H9 (cell line): ENCODE measurements around the gene ELMO2. TPM values are rescaled to one million over a fixed set of nuclear protein-coding genes. Genes with fewer than 3 reads are reported as not detected.

Experiments
- DNase-seq: peaks from one replicate; pipeline ENCODE4 v3.0.0-alpha.2; 2017
- H2AFZ ChIP-seq: one replicate; pipeline ENCODE4 v1.6.1; 2013; ENCODE audit warnings: mild to moderate bottlenecking, low read length, control low read depth, moderate library complexity
- H2AK5ac ChIP-seq: 2 replicates; pipeline ENCODE4 v1.6.1; 2013; ENCODE audit warnings: low read length, control low read depth, mixed read lengths; ENCODE audit not compliant: insufficient read length
- H2BK120ac ChIP-seq: one replicate; pipeline ENCODE4 v1.6.1; 2013; ENCODE audit warnings: low read depth, mild to moderate bottlenecking, low read length, control low read depth, inconsistent platforms; ENCODE audit not compliant: poor library complexity, severe bottlenecking
- H2BK12ac ChIP-seq: 2 replicates; pipeline ENCODE4 v1.6.1; 2013; ENCODE audit warnings: low read length, control low read depth, mixed read lengths, low read depth; ENCODE audit not compliant: insufficient read length
- H2BK15ac ChIP-seq: 2 replicates; pipeline ENCODE4 v1.6.1; 2013; ENCODE audit warnings: low read depth, low read length, control low read depth
- H2BK20ac ChIP-seq: one replicate; pipeline ENCODE4 v1.6.1; 2013; ENCODE audit warnings: low read depth, mild to moderate bottlenecking, low read length, control low read depth, inconsistent platforms; ENCODE audit not compliant: poor library complexity, severe bottlenecking
- H2BK5ac ChIP-seq: 2 replicates; pipeline ENCODE4 v1.6.1; 2013; ENCODE audit warnings: low read length, control low read depth, mixed read lengths; ENCODE audit not compliant: insufficient read length
- H3K14ac ChIP-seq: 2 replicates; pipeline ENCODE4 v1.6.1; 2013; ENCODE audit warnings: low read length, control low read depth; ENCODE audit not compliant: insufficient read depth
- H3K18ac ChIP-seq: 2 replicates; pipeline ENCODE4 v1.6.1; 2013; ENCODE audit warnings: low read depth, mild to moderate bottlenecking, mixed read lengths, low read length, control low read depth; ENCODE audit not compliant: insufficient read length
- H3K23ac ChIP-seq: 2 replicates; pipeline ENCODE4 v1.6.1; 2013; ENCODE audit warnings: low read length, control low read depth, mixed read lengths, low read depth; ENCODE audit not compliant: insufficient read length
- H3K23me2 ChIP-seq: 2 replicates; pipeline ENCODE4 v1.6.1; 2013; ENCODE audit warnings: low read depth, mild to moderate bottlenecking, mixed read lengths, low read length, control low read depth; ENCODE audit not compliant: insufficient read length, poor library complexity, severe bottlenecking
- H3K27ac ChIP-seq: 2 replicates; pipeline ENCODE4 v1.5.1; 2013; ENCODE audit warnings: low read length, control low read depth, mixed read lengths, low read depth; ENCODE audit not compliant: insufficient read length
- H3K27me3 ChIP-seq: 2 replicates; pipeline ENCODE4 v1.6.1; 2013; ENCODE audit warnings: low read length, control low read depth, inconsistent platforms; ENCODE audit not compliant: insufficient read depth
- H3K4ac ChIP-seq: 2 replicates; pipeline ENCODE4 v1.6.1; 2013; ENCODE audit warnings: low read depth, mild to moderate bottlenecking, control low read depth, inconsistent platforms, low read length, moderate library complexity
- H3K4me1 ChIP-seq: 2 replicates; pipeline ENCODE4 v1.6.1; 2013; ENCODE audit warnings: low read length, control low read depth, inconsistent platforms; ENCODE audit not compliant: insufficient read depth
- H3K4me2 ChIP-seq: 2 replicates; pipeline ENCODE4 v1.6.1; 2013; ENCODE audit warnings: low read length, control low read depth, mixed read lengths; ENCODE audit not compliant: insufficient read length, insufficient read depth
- H3K56ac ChIP-seq: 2 replicates; pipeline ENCODE4 v1.6.1; 2013; ENCODE audit warnings: low read depth, mild to moderate bottlenecking, mixed read lengths, low read length, control low read depth; ENCODE audit not compliant: insufficient read length
- H3K79me1 ChIP-seq: 2 replicates; pipeline ENCODE4 v1.6.1; 2013; ENCODE audit warnings: low read depth, mild to moderate bottlenecking, moderate library complexity, low read length, control low read depth, inconsistent platforms; ENCODE audit not compliant: insufficient read depth, poor library complexity, severe bottlenecking
- H3K79me2 ChIP-seq: 2 replicates; pipeline ENCODE4 v1.6.1; 2013; ENCODE audit warnings: low read length, control low read depth, inconsistent platforms; ENCODE audit not compliant: insufficient read depth
- H3K9ac ChIP-seq: 2 replicates; pipeline ENCODE4 v1.6.1; 2013; ENCODE audit warnings: low read length, control low read depth, mixed read lengths; ENCODE audit not compliant: insufficient read length; ENCODE audit errors: extremely low read depth
- H3K9me3 ChIP-seq: one replicate; pipeline ENCODE4 v1.6.1; 2013; ENCODE audit warnings: low read depth, low read length, inconsistent platforms; ENCODE audit not compliant: control insufficient read depth
- H3T11ph ChIP-seq: one replicate; pipeline ENCODE4 v1.6.1; 2013; ENCODE audit warnings: mild to moderate bottlenecking, low read length, control low read depth, inconsistent platforms
- H4K20me1 ChIP-seq: one replicate; pipeline ENCODE4 v1.6.1; 2013; ENCODE audit not compliant: control insufficient read depth, insufficient read length, insufficient read depth
- H4K5ac ChIP-seq: 2 replicates; pipeline ENCODE4 v1.6.1; 2013; ENCODE audit warnings: low read depth, mild to moderate bottlenecking, mixed read lengths, low read length, control low read depth; ENCODE audit not compliant: insufficient read length
- H4K8ac ChIP-seq: replicated peaks from 2 replicates; pipeline ENCODE4 v1.6.1; 2013; ENCODE audit warnings: low read length, control low read depth, mixed read lengths, low read depth; ENCODE audit not compliant: insufficient read length
- H4K91ac ChIP-seq: 2 replicates; pipeline ENCODE4 v1.6.1; 2013; ENCODE audit warnings: low read depth, mild to moderate bottlenecking, moderate library complexity, mixed read lengths, low read length, control low read depth; ENCODE audit not compliant: insufficient read length
- H3K27ac Mint-ChIP-seq, 3 experiments: 2 replicates in 2 of 3; 3 replicates in 1 of 3; pipeline ENCODE4 v1.8.0; 2020 to 2021; ENCODE audit warnings: mixed read lengths in 3 of 3, mild to moderate bottlenecking in 1 of 3, moderate library complexity in 1 of 3
- H3K27me3 Mint-ChIP-seq: 2 replicates; pipeline ENCODE4 v1.8.0; 2021; ENCODE audit warnings: low read depth, mild to moderate bottlenecking, moderate library complexity, mixed read lengths
- H3K36me3 Mint-ChIP-seq, 3 experiments: 2 replicates in 2 of 3; 3 replicates in 1 of 3; pipeline ENCODE4 v1.8.0; 2020 to 2021; ENCODE audit warnings: low read depth in 3 of 3, mixed read lengths in 3 of 3; ENCODE audit not compliant: insufficient read depth in 1 of 3
- H3K4me1 Mint-ChIP-seq, 2 experiments: 2 replicates each; pipeline ENCODE4 v1.8.0; 2020; ENCODE audit warnings: mixed read lengths in 2 of 2
- H3K4me3 Mint-ChIP-seq, 2 experiments: 2 replicates in 1 of 2; 3 replicates in 1 of 2; pipeline ENCODE4 v1.8.0; 2020 to 2021; ENCODE audit warnings: mild to moderate bottlenecking in 2 of 2, mixed read lengths in 2 of 2, moderate library complexity in 1 of 2
- H3K9me3 Mint-ChIP-seq, 2 experiments: 2 replicates in 1 of 2; 3 replicates in 1 of 2; pipeline ENCODE4 v1.8.0; 2020; ENCODE audit warnings: mild to moderate bottlenecking in 2 of 2, mixed read lengths in 2 of 2, moderate library complexity in 1 of 2
- CTCF ChIP-seq: fragments of 200-600 bp; sonication (generic); conservative IDR thresholded peaks from 3 replicates; pipeline ENCODE4 v1.8.0; 2021; ENCODE audit warnings: antibody characterized with exemption, mild to moderate bottlenecking
- WGBS: extraction: QIAGEN DNeasy Blood & Tissue Kit; methylation state at CpG from one replicate; pipeline ENCODE4 v1.1.7; 2013; ENCODE audit warnings: missing lambda C conversion rate, low lambda C conversion rate, mixed read lengths; ENCODE audit not compliant: insufficient read length; ENCODE audit errors: extremely low coverage; 5-methylcytosine and 5-hydroxymethylcytosine counted together
- total RNA-seq: library from RNA; stranded (reverse); gene quantifications from 2 replicates; pipeline ENCODE4 v1.2.1, GENCODE V29; 2021

The ELMO2 gene
- total RNA-seq, 1 experiment from 2014 or later: 32.5 TPM

GRCh38 chr20:46414608-46415007 lies 8.2 kb upstream of the ELMO2 start:
- H2BK120ac ChIP-seq: no peak overlapping the region
- no peaks in the 10 kb centered on the region for H3K27me3 ChIP-seq
- Mint-ChIP-seq H3K27me3 (no peaks in the 10 kb centered on the region; the same call in 1 of the 2 replicates), H3K4me3 (no peak overlapping the region), H3K27ac (no peak overlapping the region), H3K4me1 (peaks cover 20 to 23% of the 10 kb centered on the region in 2 experiments), H3K9me3 (no peaks in the 10 kb centered on the region), H3K36me3 (no peaks in the 10 kb centered on the region)
- H2BK15ac ChIP-seq: no peak overlapping the region
- no peak overlapping the region for H3K14ac ChIP-seq
- H2BK5ac ChIP-seq: no peak overlapping the region
- H3T11ph ChIP-seq: no peak overlapping the region
- no peak overlapping the region for H4K91ac ChIP-seq
- no peak for TF ChIP-seq CTCF
- H3K79me1 ChIP-seq: no peaks in the 10 kb centered on the region
- no peak overlapping the region for H4K5ac ChIP-seq
- H3K18ac ChIP-seq: no peak overlapping the region
- H2BK12ac ChIP-seq: no peak overlapping the region
- no peak overlapping the region for H3K27ac ChIP-seq
- DNase-seq: no peak
- no peak overlapping the region for H2BK20ac ChIP-seq
- no peaks in the 10 kb centered on the region for H3K79me2 ChIP-seq
- H3K4me1 ChIP-seq: no peaks in the 10 kb centered on the region
- no peak overlapping the region for H3K4me2 ChIP-seq
- no peak overlapping the region for H3K56ac ChIP-seq
- no peak overlapping the region for H3K4ac ChIP-seq
- H3K23ac ChIP-seq: no peak overlapping the region
- H2AK5ac ChIP-seq: no peak overlapping the region
- no CpG with 5 or more reads among the region's 5 CpGs for WGBS
- H2AFZ ChIP-seq: no peak overlapping the region
- no peak overlapping the region for H4K8ac ChIP-seq
- no peaks in the 10 kb centered on the region for H3K23me2 ChIP-seq
- no peak overlapping the region for H3K9ac ChIP-seq
- H4K20me1 ChIP-seq: no peaks in the 10 kb centered on the region
- H3K9me3 ChIP-seq: no peaks in the 10 kb centered on the region
